Endothelial cell of hepatic sinusoid (primary cell): ENCODE data around the gene ZNF484.

Experiments used
- in situ Hi-C: cut with HindIII; loops from 2 replicates; pipeline ENCODE4 v1.10.0; 2017; ENCODE audit warnings: low sequenced_read_pairs

ZNF484 gene

GRCh38 chr9:92795598-92796336 lies 82.1 kb downstream of the ZNF484 start:
- in situ Hi-C loops: no loop called here
